Stimulated activated CD4-positive, alpha-beta T cell treated with anti-CD3 and anti-CD28 coated beads, Interleukin-12 subunit alpha, Interleukin-12 subunit beta, amount 100 ng/mL, for 24 hours (primary cell): ENCODE data around the gene ROPN1B.

Experiments
- DNase-seq, 2 experiments: peaks; one replicate each; pipeline ENCODE4 v3.0.0-alpha.2; 2020; ENCODE audit warnings: low read depth in 2 of 2

The ROPN1B gene

DNA sequence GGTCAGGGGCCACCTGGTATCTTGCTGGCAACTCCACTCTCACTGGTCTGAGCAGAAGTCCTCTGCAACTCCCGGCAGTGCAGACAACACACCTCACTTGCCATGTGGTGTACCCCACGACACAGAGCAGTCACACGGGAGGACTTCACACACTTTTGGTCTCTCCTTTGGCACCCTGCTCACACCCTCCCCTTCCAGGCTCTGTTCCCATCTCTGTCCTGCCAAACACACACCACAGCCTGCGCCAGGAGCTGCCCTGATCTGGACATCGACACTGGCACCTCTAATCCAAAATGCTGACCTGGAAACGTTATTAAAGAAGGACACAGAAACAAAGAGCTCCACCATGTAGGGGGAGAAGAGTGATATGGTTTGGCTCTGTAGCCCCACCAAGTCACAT is 57.8 kb downstream of the ROPN1B start:
- DNase-seq: no peak

DNA sequence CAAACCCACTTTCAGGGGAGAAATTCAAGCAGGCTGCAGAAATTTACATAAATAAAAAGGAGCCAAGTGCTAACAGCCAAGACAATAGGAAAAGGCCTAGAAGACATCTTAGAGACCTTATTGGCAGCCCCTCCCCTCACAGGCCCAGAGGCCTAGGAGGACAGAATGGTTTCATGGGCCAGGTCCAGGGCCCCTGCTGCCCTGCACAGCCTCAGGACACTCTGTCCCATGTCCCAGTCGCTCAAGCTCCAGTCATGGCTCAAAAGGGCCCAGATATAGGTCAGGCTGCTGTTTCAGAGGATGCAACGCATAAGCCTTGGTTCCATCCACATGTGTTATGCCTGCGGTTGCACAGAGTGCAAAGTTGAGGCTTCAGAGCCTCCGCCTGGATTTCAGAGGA is 59.1 kb downstream of the ROPN1B start:
- no peak for DNase-seq

DNA sequence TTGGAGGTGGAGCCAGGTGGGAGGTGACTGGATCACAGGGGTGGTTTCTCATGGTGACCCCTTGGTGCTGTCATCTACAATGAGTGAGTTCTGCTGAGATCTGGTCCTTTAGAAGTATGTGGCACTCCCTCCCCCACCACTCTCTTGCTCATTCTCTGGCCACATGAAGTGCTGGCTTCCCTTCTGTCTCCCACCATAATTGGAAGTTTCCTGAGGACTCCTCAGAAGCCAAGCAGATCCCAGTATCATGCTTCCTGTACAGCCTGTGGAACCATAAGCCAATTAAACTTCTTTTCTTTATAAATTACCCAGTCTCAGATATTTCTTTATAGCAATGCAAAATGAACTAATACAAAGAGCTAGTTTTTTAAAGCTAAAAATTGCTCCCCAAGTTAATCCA is 60.3 kb downstream of the ROPN1B start:
- DNase-seq: no peak

- DNase-seq: no peak
Observed at GRCh38 chr3:126030455-126030854, 61.5 kb downstream of the ROPN1B start.

DNA sequence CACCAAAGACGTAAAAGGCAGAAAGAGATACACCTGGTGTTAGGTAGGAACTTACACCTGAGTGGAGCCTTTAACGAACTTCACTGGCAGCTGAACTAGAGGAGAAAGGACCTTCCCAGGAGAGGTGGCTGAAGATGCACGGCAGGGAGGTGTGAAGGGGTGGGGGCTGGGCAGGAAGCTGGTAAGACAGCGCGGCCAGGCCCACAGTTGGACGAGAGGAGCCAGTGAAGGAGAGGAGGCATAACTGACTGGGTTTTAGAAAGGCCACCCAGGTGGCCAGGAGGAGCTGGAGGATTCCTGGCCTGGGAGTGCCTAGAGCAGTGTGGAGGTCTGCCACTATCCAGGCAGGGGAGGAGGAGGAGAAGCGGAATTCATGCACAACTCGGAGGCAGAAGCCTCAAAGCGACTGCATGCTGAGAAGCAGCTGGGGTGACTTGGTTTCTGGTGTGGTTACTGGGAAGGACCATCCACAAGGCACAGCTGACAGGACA is 63.0 kb downstream of the ROPN1B start:
- no peak for DNase-seq
